ENCODE measurements around the gene SERTM2.
"Not testable (repeated sequence)": the region's sequence is repeated elsewhere in the genome, so short reads cannot be mapped to it uniquely, and the experiment has no call there.

The SERTM2 gene

DNA sequence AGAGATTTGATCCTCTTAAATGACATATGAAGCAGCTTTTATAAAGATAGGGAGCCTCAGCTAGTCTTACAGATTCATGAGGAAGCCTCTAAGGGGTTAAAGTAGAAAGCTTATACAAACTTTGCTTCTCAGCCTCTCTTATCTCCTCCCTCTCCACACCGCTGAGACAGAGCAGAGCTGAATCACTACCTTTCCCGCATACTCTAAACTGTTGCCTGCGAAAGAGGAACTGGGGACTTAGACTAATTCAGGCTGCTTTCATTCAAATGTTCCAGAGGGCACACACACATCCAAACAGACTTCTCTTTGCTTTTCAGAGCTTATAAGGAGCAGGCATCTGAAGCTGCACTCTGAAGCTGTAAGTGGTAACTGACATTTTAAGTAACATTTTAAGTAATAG lies at the start of gene SERTM2:
Gene SERTM2, plus strand, starts transcription at position 169 of the 400 bp plus-strand sequence. CDS start 7,213 bp downstream, outside the sequence.
- DNase-seq: peak in 1 of 2 experiments; percentile 0

- DNase-seq: no peak
These were observed 45.8 kb upstream of the SERTM2 start for GRCh38 chrX:111465669-111466068.

DNA sequence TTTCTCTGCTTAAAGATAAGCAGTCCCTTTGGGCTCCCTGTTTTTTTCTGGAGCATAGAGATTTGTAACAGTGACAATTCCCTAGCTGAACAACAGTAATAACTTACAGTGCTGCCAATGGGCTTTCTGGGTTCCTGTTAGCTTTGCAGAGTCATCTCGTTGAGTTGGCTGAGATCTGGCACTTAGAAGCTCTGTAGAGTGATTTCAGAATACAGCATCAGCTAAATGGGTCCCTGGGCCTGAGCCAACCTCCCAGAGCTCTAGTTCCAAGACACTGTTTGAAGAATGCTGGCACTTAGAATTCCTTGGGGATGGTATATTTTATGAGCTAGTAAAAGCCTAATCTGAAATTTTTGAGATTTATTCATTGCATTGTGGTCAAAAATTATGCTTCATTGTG lies 43.5 kb upstream of the SERTM2 start:
- no peak for DNase-seq

DNA sequence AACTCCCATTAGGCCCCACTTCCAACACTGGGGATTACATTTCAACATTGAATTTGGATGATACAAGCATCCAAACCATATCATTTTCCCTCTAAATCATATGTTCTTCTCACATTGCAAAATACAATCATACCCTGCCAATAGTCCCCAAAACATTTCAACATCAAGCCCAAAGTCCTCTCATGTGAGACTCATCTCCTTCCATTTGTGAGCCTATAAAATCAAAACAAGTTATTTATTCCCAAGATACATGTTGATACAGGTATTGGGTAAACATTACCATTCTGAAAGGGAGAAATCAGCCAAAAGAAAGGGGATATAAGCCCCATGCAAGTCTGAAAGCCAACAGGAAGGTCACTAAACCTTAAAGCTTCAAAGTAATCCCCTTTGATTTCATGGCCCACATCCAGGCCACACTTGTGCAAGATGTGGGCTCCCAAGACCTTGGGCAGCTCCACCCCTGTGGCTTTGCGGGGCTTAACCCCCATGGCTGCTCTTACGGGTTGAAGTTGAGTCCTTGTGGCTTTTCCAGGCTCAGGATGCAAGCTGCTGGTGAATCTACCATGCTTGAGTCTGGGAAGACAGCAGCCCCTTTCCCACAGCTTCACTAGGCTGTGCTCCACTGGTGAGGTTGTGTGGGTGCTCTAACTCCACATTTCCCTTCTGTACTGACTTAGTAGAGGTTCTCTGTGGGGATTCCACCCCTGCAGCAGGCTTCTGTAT lies 40.6 kb upstream of the SERTM2 start:
- DNase-seq: no peak

GRCh38 chrX:111481896-111482295 lies 29.5 kb upstream of the SERTM2 start:
- no peak for DNase-seq

- peak; percentile 94 for DNase-seq
These were observed 28.3 kb upstream of the SERTM2 start for GRCh38 chrX:111483135-111483534.

- no peak for DNase-seq
These were observed 27.6 kb upstream of the SERTM2 start for GRCh38 chrX:111483881-111484280.

DNA sequence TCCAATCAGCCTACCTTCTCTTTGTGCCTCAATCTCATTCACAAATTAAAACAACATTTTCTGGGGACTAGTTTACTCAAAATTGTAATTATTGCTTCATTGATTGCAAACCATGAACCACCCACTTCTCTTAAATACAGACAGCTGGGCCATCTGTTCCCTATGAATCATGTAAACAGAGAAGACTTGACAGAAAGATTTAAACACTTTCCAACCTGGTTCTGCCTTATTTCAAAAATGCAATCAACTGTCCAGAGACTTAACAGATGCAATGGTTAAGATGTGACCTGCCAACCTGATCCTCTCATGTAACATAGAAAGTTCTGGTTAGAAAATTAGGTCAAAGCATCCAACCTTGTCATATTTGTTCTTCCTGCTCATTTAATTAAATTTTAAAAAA lies 20.8 kb upstream of the SERTM2 start:
- DNase-seq: no peak

DNA sequence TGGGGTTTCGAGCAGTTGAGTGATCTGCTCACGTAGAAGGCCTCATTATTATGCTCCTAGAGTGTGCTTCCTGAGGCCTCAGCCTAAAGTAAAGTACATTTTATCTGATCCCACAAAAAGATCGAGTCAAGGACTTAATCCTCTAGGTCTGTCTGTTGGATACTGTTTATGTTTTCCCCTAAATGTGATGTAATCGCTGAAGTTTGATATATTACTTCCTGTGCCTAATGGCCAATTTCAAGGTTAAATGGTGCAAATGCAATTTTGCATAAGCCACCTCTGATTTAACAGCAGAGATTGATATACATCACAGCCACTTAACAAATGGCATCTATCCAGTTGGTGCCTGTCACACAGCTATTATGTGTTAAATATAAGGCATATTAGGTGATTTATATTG lies 19.4 kb upstream of the SERTM2 start:
- no peak for DNase-seq

DNA sequence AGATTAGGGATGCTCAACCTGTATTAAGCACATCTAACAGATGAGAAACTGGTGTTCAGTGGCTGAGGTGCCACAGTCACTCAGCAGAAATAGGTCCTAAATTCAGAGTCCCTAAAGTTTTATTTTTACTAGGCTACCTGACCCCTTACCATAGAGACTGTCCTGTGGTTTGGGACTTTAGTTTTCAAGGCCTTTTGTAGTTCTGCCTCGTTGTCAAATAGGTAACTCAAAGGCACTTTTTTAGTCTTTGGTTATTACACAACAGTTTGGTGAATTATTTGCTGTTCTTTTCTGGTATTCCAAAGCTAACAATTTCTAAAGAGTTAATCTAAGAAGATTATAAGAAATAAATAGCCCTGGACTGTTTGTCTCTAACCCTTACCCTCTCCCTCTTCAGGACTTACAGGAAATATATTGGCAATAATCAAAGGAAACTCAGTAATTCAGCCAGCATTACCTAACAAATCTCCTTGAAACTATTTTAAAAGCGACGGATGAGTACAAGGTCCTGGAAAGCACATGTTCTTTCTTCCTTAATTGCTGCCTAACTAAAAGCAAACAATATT lies 12.8 kb upstream of the SERTM2 start:
- DNase-seq: no peak

GRCh38 chrX:111503485-111503993 lies 7.9 kb upstream of the SERTM2 start:
- no peak for DNase-seq

GRCh38 chrX:111504941-111505340 lies 6.5 kb upstream of the SERTM2 start:
- DNase-seq: no peak

- DNase-seq: no peak
These were observed 5.7 kb upstream of the SERTM2 start for GRCh38 chrX:111505783-111506182.

- DNase-seq: no peak
These were observed 4.6 kb upstream of the SERTM2 start for GRCh38 chrX:111506826-111507225.

- DNase-seq: no peak
These were observed 3.5 kb upstream of the SERTM2 start for GRCh38 chrX:111507933-111508332.

DNA sequence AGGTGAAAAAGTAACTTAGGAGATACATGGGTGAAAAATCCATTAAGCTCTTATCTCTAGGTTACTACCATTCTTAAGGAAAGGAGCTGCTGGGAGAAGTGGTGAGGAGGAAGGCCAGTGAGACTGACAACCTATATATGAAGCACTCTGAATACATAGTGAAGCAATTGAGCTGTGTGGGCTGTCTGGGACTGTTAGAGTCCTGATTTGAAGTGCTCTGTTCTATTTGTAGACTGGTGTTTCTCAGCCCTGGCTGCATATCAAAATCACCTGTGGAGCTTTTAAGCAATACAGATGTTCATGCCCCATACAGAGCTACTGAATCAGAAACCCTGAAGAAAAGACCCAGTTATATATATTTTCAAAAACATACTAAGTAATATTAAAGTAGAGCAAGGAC lies 3.9 kb downstream of the SERTM2 start:
- no peak for DNase-seq

- DNase-seq: no peak
These were observed 7.2 kb downstream of the SERTM2 start for GRCh38 chrX:111518667-111519066.

GRCh38 chrX:111519215-111519614 lies 7.8 kb downstream of the SERTM2 start:
- DNase-seq: peak in 1 of 2 experiments; percentile 0

GRCh38 chrX:111520506-111520905 lies 9.1 kb downstream of the SERTM2 start:
- DNase-seq: peak in 1 of 2 experiments; percentile 9

DNA sequence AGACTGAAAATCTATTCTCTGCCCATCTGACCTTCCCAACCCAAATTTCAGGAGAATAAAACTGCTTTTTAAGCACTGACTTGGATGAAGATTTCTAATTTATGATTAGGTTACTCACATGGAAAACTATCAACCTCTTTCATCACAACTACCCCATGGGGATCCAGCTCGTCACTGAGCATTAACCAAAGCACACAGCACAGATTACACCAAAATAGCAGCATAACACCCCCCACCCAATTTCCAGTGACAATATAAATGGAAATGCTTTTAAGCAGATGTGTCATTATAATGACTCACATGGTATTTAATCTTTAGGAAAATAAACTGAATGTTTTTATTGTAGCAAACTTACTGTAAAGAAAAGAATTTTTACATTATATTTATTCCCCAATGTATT lies 9.7 kb downstream of the SERTM2 start:
- no peak for DNase-seq

- no peak for DNase-seq
These were observed 31.8 kb downstream of the SERTM2 start for GRCh38 chrX:111543212-111543741.

- not testable (repeated sequence) for DNase-seq
These were observed 37.8 kb downstream of the SERTM2 start for GRCh38 chrX:111549235-111549634.

GRCh38 chrX:111555406-111555958 lies 44.0 kb downstream of the SERTM2 start:
- DNase-seq: no peak

- DNase-seq: peak in 1 of 2 experiments; percentile 17
These were observed 49.4 kb downstream of the SERTM2 start for GRCh38 chrX:111560801-111561200.
